Left ventricle myocardium inferior (tissue), 1 donor: ENCODE data around the gene SDR42E1. TPM values are rescaled to one million over a fixed set of nuclear protein-coding genes. Genes with fewer than 3 reads are reported as not detected.

ENCODE experiments used
- DNase-seq: peaks from one replicate; pipeline ENCODE4 v3.0.0-alpha.2; 2020
- H3K27ac ChIP-seq: fragments of 200-600 bp; replicated peaks from 2 replicates; pipeline ENCODE4 v1.8.0; 2021
- H3K27me3 ChIP-seq: fragments of 200-600 bp; 2 replicates; pipeline ENCODE4 v1.8.0; 2021; ENCODE audit warnings: low read depth
- H3K36me3 ChIP-seq: fragments of 200-600 bp; 2 replicates; pipeline ENCODE4 v1.8.0; 2021
- H3K4me1 ChIP-seq: fragments of 200-600 bp; 2 replicates; pipeline ENCODE4 v1.8.0; 2021
- H3K4me3 ChIP-seq: fragments of 200-600 bp; 2 replicates; pipeline ENCODE4 v1.8.0; 2021; ENCODE audit warnings: mild to moderate bottlenecking, moderate library complexity
- H3K9me3 ChIP-seq: fragments of 200-600 bp; replicated peaks from 2 replicates; pipeline ENCODE4 v1.8.0; 2021
- intact Hi-C: fragments of 100-400 bp; cut with micrococcal nuclease; formaldehyde crosslinking; loops from one replicate; pipeline ENCODE4 v1.11.0; 2022
- total RNA-seq: library from RNA; stranded (reverse); fragmentation: NEBNext Ultra II Directional; extraction: Animal tissue kit (Norgen Biotek cat#: 25700); gene quantifications from one replicate; pipeline ENCODE4 v1.2.1, GENCODE V29; 2021
- TF ChIP-seq, protein P1 (sequence below): fragments of 200-600 bp; IDR thresholded peaks from 2 replicates; pipeline ENCODE4 v1.8.0; 2021; ENCODE audit warnings: antibody characterized with exemption, mild to moderate bottlenecking, borderline replicate concordance
- donor health status: DM: no; HTN: yes; CAD: no; lungs with severe emphysema.

Gene SDR42E1
- total RNA-seq, 1 donor from 2014 or later, result 0.52 TPM

DNA sequence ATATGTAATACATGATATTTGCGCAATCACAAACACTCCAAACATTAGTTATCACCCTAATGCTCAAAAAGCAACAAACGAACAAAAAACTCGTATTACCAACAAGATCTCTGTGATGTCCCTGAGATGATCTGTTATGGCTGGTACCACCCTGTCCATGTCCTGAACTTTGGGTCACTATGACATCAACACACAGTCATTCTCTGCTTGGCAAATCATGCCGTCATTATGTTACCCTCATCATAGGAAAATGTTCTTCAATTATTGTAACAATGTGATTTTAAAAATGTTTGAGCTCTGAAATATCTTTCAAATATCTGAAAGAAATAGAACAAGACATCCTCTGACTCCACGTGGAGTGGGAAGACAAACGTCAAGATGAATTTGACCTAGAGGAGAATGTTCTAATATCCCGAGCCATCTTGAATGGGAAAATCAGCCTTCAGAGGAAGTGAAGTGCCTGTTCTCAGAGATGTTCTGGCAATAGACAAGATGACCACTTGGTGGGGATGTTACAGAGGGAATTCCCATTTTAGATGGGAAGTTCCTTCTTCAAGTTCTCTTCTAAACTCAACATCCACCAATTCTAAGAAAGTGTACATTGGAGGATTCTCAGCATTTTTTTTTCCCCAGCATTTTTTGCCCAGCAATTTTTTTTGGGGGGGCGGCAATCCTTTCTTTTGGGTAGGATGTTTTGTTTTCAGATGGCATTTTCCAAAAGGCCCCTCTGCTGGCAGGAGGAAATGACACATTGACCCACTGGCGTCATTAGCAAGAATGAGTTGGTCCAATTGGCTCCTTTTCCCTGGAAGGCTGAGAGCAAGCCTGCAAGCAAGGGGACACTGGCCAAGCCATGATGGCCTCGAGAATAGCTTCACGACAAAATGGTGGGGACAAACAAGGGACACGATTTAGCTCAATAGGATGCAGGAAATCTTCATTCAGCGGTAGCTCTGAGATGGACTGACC, 20.1 kb upstream of the SDR42E1 start:
- Histone ChIP-seq H3K27me3 (peaks cover 52% of the 10 kb centered on the region), H3K4me1 (no peaks in the 10 kb centered on the region), H3K27ac (no peak overlapping the region), H3K9me3 (no peaks in the 10 kb centered on the region), H3K36me3 (no peaks in the 10 kb centered on the region), H3K4me3 (no peak overlapping the region)
- TF ChIP-seq, protein P1, sequence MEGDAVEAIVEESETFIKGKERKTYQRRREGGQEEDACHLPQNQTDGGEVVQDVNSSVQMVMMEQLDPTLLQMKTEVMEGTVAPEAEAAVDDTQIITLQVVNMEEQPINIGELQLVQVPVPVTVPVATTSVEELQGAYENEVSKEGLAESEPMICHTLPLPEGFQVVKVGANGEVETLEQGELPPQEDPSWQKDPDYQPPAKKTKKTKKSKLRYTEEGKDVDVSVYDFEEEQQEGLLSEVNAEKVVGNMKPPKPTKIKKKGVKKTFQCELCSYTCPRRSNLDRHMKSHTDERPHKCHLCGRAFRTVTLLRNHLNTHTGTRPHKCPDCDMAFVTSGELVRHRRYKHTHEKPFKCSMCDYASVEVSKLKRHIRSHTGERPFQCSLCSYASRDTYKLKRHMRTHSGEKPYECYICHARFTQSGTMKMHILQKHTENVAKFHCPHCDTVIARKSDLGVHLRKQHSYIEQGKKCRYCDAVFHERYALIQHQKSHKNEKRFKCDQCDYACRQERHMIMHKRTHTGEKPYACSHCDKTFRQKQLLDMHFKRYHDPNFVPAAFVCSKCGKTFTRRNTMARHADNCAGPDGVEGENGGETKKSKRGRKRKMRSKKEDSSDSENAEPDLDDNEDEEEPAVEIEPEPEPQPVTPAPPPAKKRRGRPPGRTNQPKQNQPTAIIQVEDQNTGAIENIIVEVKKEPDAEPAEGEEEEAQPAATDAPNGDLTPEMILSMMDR, result peak; percentile 53
- no peak for DNase-seq
- intact Hi-C loops, result no loop called here

DNA sequence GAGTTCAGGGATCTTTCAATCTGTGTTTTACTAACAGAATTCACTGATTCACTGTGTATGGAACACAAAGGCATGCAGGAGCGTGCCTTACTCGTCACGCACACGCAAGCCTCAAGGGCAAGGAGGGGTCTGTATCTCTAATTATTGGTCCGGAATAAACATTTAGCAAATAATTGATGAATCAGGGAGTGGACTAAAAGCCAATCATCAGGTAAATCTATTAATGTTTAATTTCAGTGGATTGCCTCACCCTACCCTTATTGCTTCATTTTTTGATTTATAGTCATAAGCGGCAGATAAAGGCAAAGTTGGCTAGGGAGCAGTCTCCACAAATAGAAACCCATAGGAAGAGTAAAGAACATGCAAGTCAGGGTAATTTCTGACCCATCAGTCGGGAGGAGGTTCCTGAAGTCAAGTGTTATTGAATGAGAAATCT, 16.4 kb upstream of the SDR42E1 start:
- TF ChIP-seq, protein P1, result no peak
- Histone ChIP-seq H3K27me3 (peaks cover 53% of the 10 kb centered on the region), H3K9me3 (no peaks in the 10 kb centered on the region), H3K4me1 (no peaks in the 10 kb centered on the region), H3K4me3 (no peak overlapping the region), H3K27ac (no peak overlapping the region), H3K36me3 (no peaks in the 10 kb centered on the region)
- intact Hi-C loops, result no loop called here
- DNase-seq, result no peak

DNA sequence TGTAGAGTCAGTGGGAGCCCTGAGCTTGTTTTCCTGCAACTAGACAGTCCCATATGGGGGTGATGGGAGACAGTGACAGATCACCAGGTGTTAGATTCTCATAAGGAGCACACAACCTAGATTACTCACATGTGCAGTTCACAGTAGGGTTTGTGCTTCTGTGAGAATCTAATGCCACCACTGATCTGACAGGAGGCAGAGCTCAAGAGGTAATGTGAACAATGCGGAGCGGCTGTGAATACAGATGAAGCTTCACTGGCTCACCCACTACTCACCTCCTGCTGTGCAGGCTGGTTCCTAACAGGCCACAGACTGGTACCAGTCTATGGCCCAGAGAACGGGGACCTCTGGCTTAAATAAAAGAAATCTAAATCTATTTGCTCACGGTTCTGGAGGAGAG, 13.6 kb upstream of the SDR42E1 start:
- TF ChIP-seq, protein P1, result no peak
- Histone ChIP-seq H3K9me3 (no peaks in the 10 kb centered on the region), H3K4me1 (no peaks in the 10 kb centered on the region), H3K27ac (no peak overlapping the region), H3K36me3 (no peaks in the 10 kb centered on the region), H3K27me3 (peaks cover 51% of the 10 kb centered on the region), H3K4me3 (no peak overlapping the region)
- no peak for DNase-seq
- intact Hi-C loops, result no loop called here

DNA sequence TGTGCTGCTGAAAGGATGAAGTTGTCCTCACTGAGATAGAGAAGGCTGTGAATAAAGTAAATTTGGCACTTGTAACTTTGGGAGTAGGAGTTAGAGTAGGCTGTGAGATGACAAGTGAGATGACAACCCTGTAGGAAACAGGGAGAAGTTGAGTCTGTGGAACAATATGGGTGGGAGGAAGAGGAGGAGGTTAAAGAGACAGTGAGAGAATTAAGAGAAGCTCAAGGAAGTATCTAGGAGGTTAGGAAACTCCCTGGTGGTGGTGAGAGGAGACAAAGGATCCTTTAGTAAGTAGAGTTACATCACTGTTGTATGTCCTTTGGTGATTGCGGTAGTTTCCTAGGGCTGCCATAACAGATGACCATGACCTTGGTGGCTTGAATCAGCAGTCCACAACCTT, 13.0 kb upstream of the SDR42E1 start:
- TF ChIP-seq, protein P1, result no peak
- no peaks in the 10 kb centered on the region for H3K4me1 ChIP-seq
- H3K9me3 ChIP-seq, result no peaks in the 10 kb centered on the region
- intact Hi-C loops, result no loop called here
- no peak for DNase-seq
- H3K4me3 ChIP-seq, result no peak overlapping the region
- H3K36me3 ChIP-seq, result no peaks in the 10 kb centered on the region
- H3K27ac ChIP-seq, result no peak overlapping the region
- H3K27me3 ChIP-seq, result peaks cover 56% of the 10 kb centered on the region

DNA sequence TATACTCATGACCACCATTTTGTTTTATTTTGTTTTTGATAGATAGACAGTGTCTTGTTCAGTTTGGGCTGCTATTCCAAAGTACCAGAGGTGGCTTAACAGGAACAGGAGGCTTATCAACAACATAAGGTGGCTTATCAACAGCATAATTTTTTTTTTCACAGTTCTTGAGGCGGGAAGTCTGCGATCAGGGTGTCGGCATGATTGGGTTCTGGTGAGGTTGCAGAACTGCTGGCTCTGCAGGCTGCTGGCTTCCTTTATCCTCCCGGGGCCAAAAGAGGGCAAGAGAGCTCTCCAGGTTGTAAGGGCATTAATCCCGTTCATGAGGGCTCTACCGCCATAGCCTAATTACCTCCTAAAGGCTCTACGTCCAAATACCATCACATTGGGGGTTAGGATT, 11.9 kb upstream of the SDR42E1 start:
- intact Hi-C loops, result no loop called here
- Histone ChIP-seq H3K27me3 (peaks cover 64% of the 10 kb centered on the region), H3K27ac (no peak overlapping the region), H3K9me3 (no peaks in the 10 kb centered on the region), H3K36me3 (no peaks in the 10 kb centered on the region), H3K4me3 (no peak overlapping the region), H3K4me1 (no peaks in the 10 kb centered on the region)
- TF ChIP-seq, protein P1, result no peak
- DNase-seq, result no peak
